ENCODE measurements around the gene FBP2. TPM values are rescaled to one million over a fixed set of nuclear protein-coding genes. Genes with fewer than 3 reads are reported as not detected.
A peak's percentile ranks its signal among the peaks of the same experiment; 100 is the strongest.

FBP2 gene
- total and polyA plus RNA-seq, 2 of the 8 experiments (the other 6 are each of a cell fraction or from before 2014, with no cell fraction given) = not detected

DNA sequence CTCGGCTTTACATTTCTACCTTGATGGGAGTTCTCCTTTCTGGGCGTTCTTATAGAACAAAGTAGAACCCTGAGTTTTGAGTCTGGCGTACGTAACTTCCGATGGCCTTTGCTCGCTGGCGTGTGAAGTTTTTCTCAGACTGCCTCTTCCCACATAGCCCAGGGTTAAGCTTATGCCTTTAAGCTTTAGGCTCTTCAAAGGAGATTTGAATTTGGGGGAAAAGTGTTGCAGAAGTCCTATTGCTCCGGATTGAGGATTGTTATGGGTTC lies 13.7 kb upstream of the FBP2 start:
- H3K23me2 ChIP-seq (ENCODE audit: low read depth, low read length) = no peaks in the 10 kb centered on the region
- no peaks in the 10 kb centered on the region; a peak in 1 of 7 replicates for H3K27me3 ChIP-seq (replicated peaks in 1 of 4; ENCODE audit: control insufficient read depth in 3 of 4, extremely low read depth in 1 of 4, insufficient read depth in 3 of 4, low read length in 3 of 4)
- no peaks in the 10 kb centered on the region for H3K79me1 ChIP-seq (ENCODE audit: low read depth, low read length)
- H4K8ac ChIP-seq (ENCODE audit: extremely low read depth, insufficient read depth, low read length) = no peak overlapping the region
- no peaks in the 10 kb centered on the region for H3K36me3 ChIP-seq (ENCODE audit: control insufficient read depth in 2 of 4, insufficient read depth in 4 of 4, low read length in 3 of 4)
- peaks cover 7 to 10% (median 8%) of the 10 kb centered on the region in 4 experiments; a peak in 6 of 7 replicates for H3K4me1 ChIP-seq (replicated peaks in 1 of 4; ENCODE audit: control insufficient read depth in 3 of 4, insufficient read depth in 4 of 4, low read length in 3 of 4)
- no peaks in the 10 kb centered on the region for H4K20me1 ChIP-seq (replicated peaks in 1 of 2; ENCODE audit: control insufficient read depth in 1 of 2, insufficient read depth in 2 of 2, low read length in 2 of 2)
- H4K5ac ChIP-seq (ENCODE audit: insufficient read length, low read depth, low read length) = no peak overlapping the region
- no peak overlapping the region for H3K4me3 ChIP-seq (ENCODE audit: extremely low read depth in 1 of 4, insufficient read depth in 2 of 4, low read depth in 3 of 4, low read length in 4 of 4)
- peak overlapping the region; percentile 84; the same call in 1 of the 2 replicates for H2BK12ac ChIP-seq (ENCODE audit: low read depth, low read length)
- H2AFZ ChIP-seq (ENCODE audit: low read length) = 0 out of 2 replicates have a peak overlapping the region, but pooled peaks have one; percentile 24
- no peak overlapping the region for H3K4me2 ChIP-seq (ENCODE audit: insufficient read depth in 1 of 2, low read depth in 2 of 2, low read length in 2 of 2)
- 94% methylated on average over 8 of the region's 8 CpGs; no CpG with 5 or more reads in 1 of the 2 experiments for WGBS, 2 experiments (ENCODE audit: extremely low coverage in 1 of 2, insufficient coverage in 1 of 2, insufficient read length in 1 of 2, insufficient replicate concordance in 2 of 2, low coverage in 1 of 2, low lambda C conversion rate in 2 of 2, missing lambda C conversion rate in 1 of 2)
- no peak overlapping the region for H4K91ac ChIP-seq (replicated peaks; ENCODE audit: insufficient read length, low read length)
- H3K27ac ChIP-seq (ENCODE audit: low read depth, low read length) = no peak overlapping the region
- ChIA-PET CTCF (ENCODE audit: partially characterized antibody) (interaction anchor here (1.7 kb wide), 1 partner anchor 74 kb away, joined by 7 read pairs; no protein-coding TSS in a partner anchor), POLR2A (ENCODE audit: partially characterized antibody) (no interaction called here)
- H3K4ac ChIP-seq (replicated peaks; ENCODE audit: insufficient read length, low read depth, low read length) = no peak overlapping the region
- no peak overlapping the region for H2BK5ac ChIP-seq (ENCODE audit: low read depth, low read length)
- no peak overlapping the region for H3K56ac ChIP-seq (replicated peaks; ENCODE audit: insufficient read length, low read depth, low read length)
- no peak overlapping the region for H2BK15ac ChIP-seq (ENCODE audit: low read length)
- no peak overlapping the region for H2AK5ac ChIP-seq (ENCODE audit: low read depth, low read length)
- H2BK20ac ChIP-seq (ENCODE audit: low read length) = peak overlapping the region; percentile 61; the same call in 1 of the 2 replicates
- no peak overlapping the region for H3K14ac ChIP-seq (ENCODE audit: insufficient read length)
- no peak overlapping the region for H3K18ac ChIP-seq (ENCODE audit: extremely low read depth, low read length)
- DNase-seq (ENCODE audit: low read depth in 1 of 2, low spot score in 2 of 2) (no peak), FAIRE-seq (no peak)
- H3K79me2 ChIP-seq (ENCODE audit: control insufficient read depth in 1 of 2, insufficient read depth in 2 of 2, low read length in 2 of 2) = no peaks in the 10 kb centered on the region
- H2BK120ac ChIP-seq (replicated peaks; ENCODE audit: low read depth, low read length) = no peak overlapping the region
- no peak overlapping the region for H3K23ac ChIP-seq (ENCODE audit: insufficient read length)
- no peak overlapping the region for H3K9ac ChIP-seq (replicated peaks in 1 of 4; ENCODE audit: extremely low read depth in 1 of 4, low read depth in 3 of 4, low read length in 3 of 4)
- no peaks in the 10 kb centered on the region for H3K9me3 ChIP-seq (ENCODE audit: insufficient read depth in 2 of 2, low read depth in 1 of 2, low read length in 1 of 2)
- no peak for TF ChIP-seq SIN3A (conservative IDR thresholded peaks at IDR 0.05 in 1 of 2, IDR thresholded peaks at IDR 0.05 in 1 of 2; ENCODE audit: low read depth in 1 of 2, low read length in 2 of 2)
- TF ChIP-seq FOSL1 (IDR thresholded peaks at IDR 0.05; ENCODE audit: insufficient read depth, low read depth, low read length) = no peak
- no peak for TF ChIP-seq TAF7 (optimal IDR thresholded peaks at IDR 0.05; ENCODE audit: borderline replicate concordance, low read depth, low read length)
- TF ChIP-seq SP2 (IDR thresholded peaks at IDR 0.05; ENCODE audit: low read length) = no peak
- no peak for TF ChIP-seq ATF2 (IDR thresholded peaks at IDR 0.05; ENCODE audit: low read length)
- no peak for TF ChIP-seq NANOG (IDR thresholded peaks at IDR 0.05; ENCODE audit: insufficient read depth, low read depth, low read length, poor library complexity, severe bottlenecking)
- no peak for TF ChIP-seq SP1 (IDR thresholded peaks at IDR 0.05; ENCODE audit: low read depth, low read length)
- TF ChIP-seq JUN (IDR thresholded peaks at IDR 0.05; ENCODE audit: low read depth, low read length) = no peak
- TF ChIP-seq HDAC2 (IDR thresholded peaks at IDR 0.05; ENCODE audit: borderline replicate concordance in 1 of 2, low read depth in 2 of 2, low read length in 2 of 2) = no peak
- no peak for TF ChIP-seq CBX5 (IDR thresholded peaks at IDR 0.05; ENCODE audit: low read depth, low read length)
- TF ChIP-seq RBBP5 (IDR thresholded peaks at IDR 0.05; ENCODE audit: borderline replicate concordance, low read depth, low read length) = no peak

All from H1 (cell line).